CD14-positive monocyte (primary cell): ENCODE data around the gene PIK3C3. TPM values are rescaled to one million over a fixed set of nuclear protein-coding genes. Genes with fewer than 3 reads are reported as not detected.
"Not testable (repeated sequence)": the region's sequence is repeated elsewhere in the genome, so short reads cannot be mapped to it uniquely, and the experiment has no call there.

Source experiments
- DNase-seq, 3 donors: peaks; one replicate each; pipeline ENCODE4 v3.0.0-alpha.2; 2011 to 2022
- H2AFZ ChIP-seq: 2 replicates; pipeline ENCODE4 v1.6.0; 2012; ENCODE audit warnings: mild to moderate bottlenecking, low read depth, low read length, inconsistent platforms; ENCODE audit not compliant: insufficient read depth, poor library complexity, severe bottlenecking
- H3K27ac ChIP-seq, 2 donors: 1 replicate in 1 of 2; 2 replicates in 1 of 2; pipeline ENCODE4 v1.5.1; 2012 to 2013; ENCODE audit warnings: low read length in 2 of 2, control low read depth in 1 of 2, inconsistent platforms in 1 of 2, low read depth in 1 of 2, mild to moderate bottlenecking in 1 of 2
- H3K27me3 ChIP-seq, 2 donors: one replicate each; pipeline versions ENCODE4 v1.6.0 to v1.6.1; 2011 to 2013; ENCODE audit warnings: low read length in 2 of 2; ENCODE audit not compliant: control insufficient read depth in 2 of 2, insufficient read depth in 2 of 2
- H3K36me3 ChIP-seq, 2 donors: replicated peaks in 1 of 2; 1 replicate in 1 of 2; 2 replicates in 1 of 2; pipeline versions ENCODE4 v1.5.1 to v1.6.1; 2012 to 2013; ENCODE audit warnings: low read length in 2 of 2, control low read depth in 1 of 2, inconsistent platforms in 1 of 2, mild to moderate bottlenecking in 1 of 2; ENCODE audit not compliant: insufficient read depth in 2 of 2, control insufficient read depth in 1 of 2
- H3K4me1 ChIP-seq, 2 donors: 1 replicate in 1 of 2; 2 replicates in 1 of 2; pipeline versions ENCODE4 v1.5.1 to v1.6.1; 2012 to 2013; ENCODE audit warnings: low read length in 2 of 2, control low read depth in 1 of 2, inconsistent platforms in 1 of 2, mild to moderate bottlenecking in 1 of 2, moderate library complexity in 1 of 2; ENCODE audit not compliant: insufficient read depth in 2 of 2, control insufficient read depth in 1 of 2
- H3K4me2 ChIP-seq: replicated peaks from 2 replicates; pipeline ENCODE3; 2012; ENCODE audit warnings: low read length, moderate library complexity, mild to moderate bottlenecking; ENCODE audit not compliant: poor library complexity, severe bottlenecking; ENCODE audit errors: extremely low read depth
- H3K4me3 ChIP-seq, 3 experiments: fragments of 200-600 bp in 1 of 3; sonication (generic) in 1 of 3; replicated peaks in 1 of 3; 1 replicate in 2 of 3; 2 replicates in 1 of 3; pipeline ENCODE4 v1.5.1; 2011 to 2013; ENCODE audit warnings: low read length in 3 of 3, mild to moderate bottlenecking in 3 of 3, control low read depth in 2 of 3, low read depth in 2 of 3, inconsistent platforms in 1 of 3, moderate library complexity in 1 of 3
- H3K79me2 ChIP-seq: 2 replicates; pipeline ENCODE4 v1.6.0; 2012; ENCODE audit warnings: mild to moderate bottlenecking, control low read depth, inconsistent platforms, low read length, moderate library complexity; ENCODE audit not compliant: insufficient read depth
- H3K9ac ChIP-seq: 2 replicates; pipeline ENCODE4 v1.6.0; 2017; ENCODE audit warnings: low read length, mild to moderate bottlenecking; ENCODE audit not compliant: insufficient read depth, poor library complexity, severe bottlenecking
- H3K9me3 ChIP-seq, 2 donors: replicated peaks in 1 of 2; 1 replicate in 1 of 2; 2 replicates in 1 of 2; pipeline versions ENCODE4 v1.5.1 to v1.6.1; 2012 to 2013; ENCODE audit warnings: low read length in 2 of 2, control low read depth in 1 of 2; ENCODE audit not compliant: control insufficient read depth in 1 of 2, insufficient read depth in 1 of 2
- H4K20me1 ChIP-seq: 2 replicates; pipeline ENCODE4 v1.6.0; 2012; ENCODE audit warnings: mild to moderate bottlenecking, low read length, control low read depth, moderate library complexity; ENCODE audit not compliant: insufficient read depth
- H3K27ac Mint-ChIP-seq, 7 donors: one replicate each; pipeline ENCODE4 v1.8.0; 2020; ENCODE audit warnings: mild to moderate bottlenecking in 7 of 7, mixed read lengths in 7 of 7, moderate library complexity in 6 of 7, inconsistent platforms in 2 of 7
- H3K27me3 Mint-ChIP-seq, 3 donors: one replicate each; pipeline ENCODE4 v1.8.0; 2021 to 2022; ENCODE audit warnings: low read depth in 3 of 3, mild to moderate bottlenecking in 3 of 3, mixed read lengths in 3 of 3, moderate library complexity in 3 of 3, inconsistent platforms in 1 of 3
- H3K36me3 Mint-ChIP-seq, 2 donors: one replicate each; pipeline ENCODE4 v1.8.0; 2020; ENCODE audit warnings: mixed read lengths in 2 of 2, inconsistent platforms in 1 of 2, mild to moderate bottlenecking in 1 of 2
- H3K4me1 Mint-ChIP-seq: one replicate; pipeline ENCODE4 v1.8.0; 2020; ENCODE audit warnings: mild to moderate bottlenecking, mixed read lengths
- H3K4me3 Mint-ChIP-seq, 2 donors: one replicate each; pipeline ENCODE4 v1.8.0; 2020; ENCODE audit warnings: mild to moderate bottlenecking in 2 of 2, mixed read lengths in 2 of 2, moderate library complexity in 1 of 2
- H3K9me3 Mint-ChIP-seq, 7 donors: one replicate each; pipeline ENCODE4 v1.8.0; 2020 to 2022; ENCODE audit warnings: mixed read lengths in 7 of 7, mild to moderate bottlenecking in 6 of 7, moderate library complexity in 6 of 7, inconsistent platforms in 2 of 7
- CTCF ChIP-seq: fragments of 200-600 bp; IDR thresholded peaks from one replicate; pipeline ENCODE4 v1.8.0; 2022; ENCODE audit warnings: antibody characterized with exemption, mild to moderate bottlenecking
- WGBS: methylation state at CpG from one replicate; pipeline ENCODE4 v1.1.5; 2013; ENCODE audit warnings: missing lambda C conversion rate; ENCODE audit not compliant: insufficient coverage; 5-methylcytosine and 5-hydroxymethylcytosine counted together
- intact Hi-C, 2 donors: fragments of 100-400 bp; cut with micrococcal nuclease; formaldehyde crosslinking; loops; one replicate each; pipeline versions ENCODE4 v1.15.0 to v1.15.1; 2023
- polyA plus RNA-seq, 3 donors: library from polyadenylated mRNA; depleted of rRNA in 1 of 3; unstranded in 2 of 3; stranded (reverse) in 1 of 3; fragments of 300-500 nt in 2 of 3; fragments of >200 nt in 1 of 3; fragmentation: Illumina TruSeq in 2 of 3; gene quantifications; 1 replicate in 2 of 3; 2 replicates in 1 of 3; pipeline ENCODE4 v1.2.3, GENCODE V29; 2012 to 2021

The PIK3C3 gene
- polyA plus RNA-seq, 3 donors: 16.5 to 29.1 (median 25.9) TPM

- Histone ChIP-seq H2AFZ (no peak overlapping the region), H3K27ac (peak overlapping the region in 1 of 2 donors; percentile 66), H4K20me1 (peaks cover 3% of the 10 kb centered on the region), H3K4me1 (peaks cover 7 to 13% of the 10 kb centered on the region in 2 donors), H3K79me2 (no peaks in the 10 kb centered on the region), H3K4me3 (no peak overlapping the region), H3K9ac (no peak overlapping the region), H3K27me3 (no peaks in the 10 kb centered on the region), H3K4me2 (peak overlapping the region; percentile 6), H3K9me3 (no peaks in the 10 kb centered on the region), H3K36me3 (peaks cover 36 to 74% of the 10 kb centered on the region in 2 donors)
- H3K27me3 Mint-ChIP-seq: no peaks in the 10 kb centered on the region
- H3K9me3 Mint-ChIP-seq: no peaks in the 10 kb centered on the region
- H3K4me1 Mint-ChIP-seq: peaks cover 12% of the 10 kb centered on the region
- DNase-seq: no peak
- H3K27ac Mint-ChIP-seq: peak overlapping the region in 3 of 7 donors; percentile 22 to 36 (median 28)
- intact Hi-C loops: no loop called here
- TF ChIP-seq CTCF: no peak
- H3K4me3 Mint-ChIP-seq: no peak overlapping the region
- H3K36me3 Mint-ChIP-seq: peaks cover 48 to 49% of the 10 kb centered on the region in 2 donors
These were observed 92.7 kb downstream of the PIK3C3 start for GRCh38 chr18:42047721-42048120.

- no peaks in the 10 kb centered on the region for H3K27me3 Mint-ChIP-seq
- no peaks in the 10 kb centered on the region for H3K27me3 ChIP-seq
- DNase-seq: peak; percentile 42 to 70 (median 67)
- H3K27ac Mint-ChIP-seq: peak overlapping the region in 2 of 7 donors; percentile 22 to 28
- peaks cover 44 to 46% of the 10 kb centered on the region in 2 donors for H3K36me3 Mint-ChIP-seq
- no CpG with 5 or more reads among the region's 2 CpGs for WGBS
- no peak overlapping the region for H2AFZ ChIP-seq
- no peak for TF ChIP-seq CTCF
- H3K9me3 Mint-ChIP-seq: no peaks in the 10 kb centered on the region
- no peak overlapping the region for H3K4me3 ChIP-seq
- peaks cover 14% of the 10 kb centered on the region for H3K4me1 Mint-ChIP-seq
- H3K79me2 ChIP-seq: no peaks in the 10 kb centered on the region
- peak overlapping the region in 1 of 2 donors; percentile 66 for H3K27ac ChIP-seq
- H4K20me1 ChIP-seq: peaks cover 3% of the 10 kb centered on the region
- peaks cover 7 to 13% of the 10 kb centered on the region in 2 donors for H3K4me1 ChIP-seq
- no peaks in the 10 kb centered on the region for H3K9me3 ChIP-seq
- peak overlapping the region; percentile 6 for H3K4me2 ChIP-seq
- intact Hi-C loops: no loop called here
- H3K9ac ChIP-seq: no peak overlapping the region
- H3K36me3 ChIP-seq: peaks cover 35 to 69% of the 10 kb centered on the region in 2 donors
- H3K4me3 Mint-ChIP-seq: no peak overlapping the region
These were observed 93.1 kb downstream of the PIK3C3 start for GRCh38 chr18:42048158-42048557.

- H3K27ac Mint-ChIP-seq, H3K4me3 Mint-ChIP-seq, H3K27me3 Mint-ChIP-seq, H3K9me3 Mint-ChIP-seq, intact Hi-C loops, H3K4me2 ChIP-seq, H3K9me3 ChIP-seq, H3K79me2 ChIP-seq, H3K4me3 ChIP-seq, H3K27ac ChIP-seq, H4K20me1 ChIP-seq, H2AFZ ChIP-seq, H3K9ac ChIP-seq, DNase-seq, H3K27me3 ChIP-seq: not testable (repeated sequence)
- peaks cover 7 to 13% of the 10 kb centered on the region in 2 donors for H3K4me1 ChIP-seq
- WGBS: 94% methylated on average over 3 of the region's 15 CpGs
- peaks cover 38 to 39% of the 10 kb centered on the region in 2 donors for H3K36me3 Mint-ChIP-seq
- H3K4me1 Mint-ChIP-seq: peaks cover 19% of the 10 kb centered on the region
- H3K36me3 ChIP-seq: peaks cover 24 to 59% of the 10 kb centered on the region in 2 donors
These were observed 94.5 kb downstream of the PIK3C3 start for GRCh38 chr18:42049536-42049935.
